Measurements from ENCODE around the gene SLC4A7.

DNA sequence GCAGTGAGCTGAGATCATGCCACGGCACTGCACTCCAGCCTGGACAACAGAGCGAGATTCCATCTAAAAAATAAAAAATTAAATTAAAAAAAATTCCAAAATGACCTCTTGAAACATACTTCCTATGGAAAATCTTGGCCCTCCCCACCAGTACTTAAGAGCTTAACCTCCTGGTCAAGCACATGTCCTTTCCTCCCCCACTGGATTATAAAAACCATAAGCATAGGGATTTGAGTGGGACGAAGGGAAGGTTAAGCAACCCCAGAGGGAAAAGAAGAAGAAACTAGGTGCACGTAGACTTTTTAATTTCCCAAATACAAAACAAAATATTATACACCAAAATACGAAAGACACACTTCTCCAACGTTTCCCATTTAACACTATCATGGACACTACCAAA, 25.3 kb downstream of the SLC4A7 start:
- TF ChIP-seq, protein P1, sequence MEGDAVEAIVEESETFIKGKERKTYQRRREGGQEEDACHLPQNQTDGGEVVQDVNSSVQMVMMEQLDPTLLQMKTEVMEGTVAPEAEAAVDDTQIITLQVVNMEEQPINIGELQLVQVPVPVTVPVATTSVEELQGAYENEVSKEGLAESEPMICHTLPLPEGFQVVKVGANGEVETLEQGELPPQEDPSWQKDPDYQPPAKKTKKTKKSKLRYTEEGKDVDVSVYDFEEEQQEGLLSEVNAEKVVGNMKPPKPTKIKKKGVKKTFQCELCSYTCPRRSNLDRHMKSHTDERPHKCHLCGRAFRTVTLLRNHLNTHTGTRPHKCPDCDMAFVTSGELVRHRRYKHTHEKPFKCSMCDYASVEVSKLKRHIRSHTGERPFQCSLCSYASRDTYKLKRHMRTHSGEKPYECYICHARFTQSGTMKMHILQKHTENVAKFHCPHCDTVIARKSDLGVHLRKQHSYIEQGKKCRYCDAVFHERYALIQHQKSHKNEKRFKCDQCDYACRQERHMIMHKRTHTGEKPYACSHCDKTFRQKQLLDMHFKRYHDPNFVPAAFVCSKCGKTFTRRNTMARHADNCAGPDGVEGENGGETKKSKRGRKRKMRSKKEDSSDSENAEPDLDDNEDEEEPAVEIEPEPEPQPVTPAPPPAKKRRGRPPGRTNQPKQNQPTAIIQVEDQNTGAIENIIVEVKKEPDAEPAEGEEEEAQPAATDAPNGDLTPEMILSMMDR (IDR thresholded peaks at IDR 0.05) = no peak
- TF ChIP-seq POLR2A (IDR thresholded peaks at IDR 0.05) = no peak

All from lower leg skin (tissue), 3 donors.